NB4 (cell line): ENCODE measurements around the gene LYST.

Experiments used
- CTCF ChIP-seq: IDR thresholded peaks from one replicate; pipeline ENCODE4 v1.5.1; 2012; ENCODE audit warnings: low read depth, low read length
- POLR2A ChIP-seq: IDR thresholded peaks from 2 replicates; pipeline ENCODE4 v1.6.1; 2011; ENCODE audit warnings: mild to moderate bottlenecking; ENCODE audit not compliant: insufficient read length; ENCODE audit errors: extremely low read depth

- TF ChIP-seq CTCF (no peak), POLR2A (no peak)
These were observed 6.3 kb upstream of the LYST start for GRCh38 chr1:235873045-235873444.
